Neuronal stem cell (in vitro differentiated cells): ENCODE data around the gene COA1.

Experiments
- DNase-seq: peaks from one replicate; pipeline ENCODE4 v3.0.0-alpha.2; 2013; ENCODE audit warnings: low spot score
- H2AFZ ChIP-seq: one replicate; pipeline ENCODE4 v1.6.1; 2013; ENCODE audit warnings: mild to moderate bottlenecking, low read length, inconsistent platforms
- H2AK5ac ChIP-seq: 2 replicates; pipeline ENCODE4 v1.6.1; 2013; ENCODE audit warnings: low read depth, mild to moderate bottlenecking, inconsistent platforms, low read length, moderate library complexity, mixed read lengths
- H2BK120ac ChIP-seq: 2 replicates; pipeline ENCODE4 v1.6.1; 2013; ENCODE audit warnings: low read depth, mild to moderate bottlenecking, inconsistent platforms, low read length, moderate library complexity, mixed read lengths
- H2BK12ac ChIP-seq: one replicate; pipeline ENCODE4 v1.6.1; 2013; ENCODE audit warnings: low read length, inconsistent platforms
- H2BK15ac ChIP-seq: 2 replicates; pipeline ENCODE4 v1.6.1; 2013; ENCODE audit warnings: mild to moderate bottlenecking, low read length, inconsistent platforms, mixed read lengths
- H2BK5ac ChIP-seq: one replicate; pipeline ENCODE4 v1.6.1; 2013; ENCODE audit warnings: inconsistent platforms, mild to moderate bottlenecking, low read length, moderate library complexity
- H3K14ac ChIP-seq: one replicate; pipeline ENCODE4 v1.6.1; 2013; ENCODE audit warnings: low read length, inconsistent platforms
- H3K18ac ChIP-seq: 2 replicates; pipeline ENCODE4 v1.6.1; 2013; ENCODE audit warnings: low read length, inconsistent platforms
- H3K23ac ChIP-seq: 2 replicates; pipeline ENCODE4 v1.6.1; 2013; ENCODE audit warnings: low read depth, mild to moderate bottlenecking, mixed read lengths, low read length, inconsistent platforms; ENCODE audit not compliant: poor library complexity
- H3K27ac ChIP-seq: replicated peaks from 3 replicates; pipeline ENCODE4 v1.5.1; 2013; ENCODE audit warnings: low read length, inconsistent platforms
- H3K27me3 ChIP-seq, 3 experiments: 2 replicates each; pipeline ENCODE4 v1.6.1; 2013; ENCODE audit warnings: low read length in 3 of 3, mild to moderate bottlenecking in 2 of 3, inconsistent platforms in 1 of 3, low read depth in 1 of 3, mixed read lengths in 1 of 3, moderate library complexity in 1 of 3; ENCODE audit not compliant: control insufficient read depth in 3 of 3, insufficient read depth in 3 of 3
- H3K36me3 ChIP-seq, 2 donors: replicated peaks in 1 of 2; 2 replicates each; pipeline ENCODE4 v1.6.1; 2013; ENCODE audit warnings: low read length in 2 of 2; ENCODE audit not compliant: control insufficient read depth in 2 of 2, insufficient read depth in 2 of 2
- H3K4ac ChIP-seq: 2 replicates; pipeline ENCODE4 v1.6.1; 2013; ENCODE audit warnings: inconsistent platforms, mild to moderate bottlenecking, low read length, moderate library complexity
- H3K4me1 ChIP-seq, 2 donors: 1 replicate in 1 of 2; 2 replicates in 1 of 2; pipeline ENCODE4 v1.6.1; 2013; ENCODE audit warnings: low read length in 2 of 2, low read depth in 1 of 2; ENCODE audit not compliant: control insufficient read depth in 2 of 2, insufficient read depth in 1 of 2
- H3K4me2 ChIP-seq: one replicate; pipeline ENCODE4 v1.6.1; 2013; ENCODE audit warnings: mild to moderate bottlenecking, low read length, inconsistent platforms; ENCODE audit not compliant: insufficient read depth, poor library complexity, severe bottlenecking
- H3K4me3 ChIP-seq, 2 donors: 2 replicates each; pipeline ENCODE4 v1.5.1; 2013; ENCODE audit warnings: low read length in 2 of 2, mild to moderate bottlenecking in 2 of 2, inconsistent platforms in 1 of 2, moderate library complexity in 1 of 2
- H3K79me1 ChIP-seq: one replicate; pipeline ENCODE4 v1.6.1; 2013; ENCODE audit warnings: low read depth, mild to moderate bottlenecking, inconsistent platforms, low read length, moderate library complexity
- H3K9ac ChIP-seq: one replicate; pipeline ENCODE4 v1.6.1; 2013; ENCODE audit warnings: mild to moderate bottlenecking, low read depth, low read length, inconsistent platforms; ENCODE audit not compliant: poor library complexity
- H3K9me3 ChIP-seq, 2 donors: replicated peaks in 1 of 2; 2 replicates each; pipeline versions ENCODE3 to v1.6.1; 2013; ENCODE audit warnings: low read length in 2 of 2, mild to moderate bottlenecking in 2 of 2, inconsistent platforms in 1 of 2, low read depth in 1 of 2, mixed read lengths in 1 of 2, moderate library complexity in 1 of 2; ENCODE audit not compliant: control insufficient read depth in 2 of 2, insufficient read depth in 1 of 2
- H4K8ac ChIP-seq: one replicate; pipeline ENCODE4 v1.6.1; 2013; ENCODE audit warnings: low read depth, mild to moderate bottlenecking, inconsistent platforms, low read length, moderate library complexity
- H4K91ac ChIP-seq: one replicate; pipeline ENCODE4 v1.6.1; 2013; ENCODE audit warnings: low read length, low read depth, mild to moderate bottlenecking, inconsistent platforms; ENCODE audit not compliant: poor library complexity
- WGBS, 2 donors: extraction: QIAGEN DNeasy Blood & Tissue Kit; methylation state at CpG; one replicate each; pipeline ENCODE4 v1.1.7; 2013; ENCODE audit warnings: missing lambda C conversion rate in 2 of 2, mixed read lengths in 1 of 2; ENCODE audit not compliant: insufficient read length in 2 of 2, insufficient replicate concordance in 1 of 2; ENCODE audit errors: extremely low coverage in 2 of 2; 5-methylcytosine and 5-hydroxymethylcytosine counted together

COA1 gene

DNA sequence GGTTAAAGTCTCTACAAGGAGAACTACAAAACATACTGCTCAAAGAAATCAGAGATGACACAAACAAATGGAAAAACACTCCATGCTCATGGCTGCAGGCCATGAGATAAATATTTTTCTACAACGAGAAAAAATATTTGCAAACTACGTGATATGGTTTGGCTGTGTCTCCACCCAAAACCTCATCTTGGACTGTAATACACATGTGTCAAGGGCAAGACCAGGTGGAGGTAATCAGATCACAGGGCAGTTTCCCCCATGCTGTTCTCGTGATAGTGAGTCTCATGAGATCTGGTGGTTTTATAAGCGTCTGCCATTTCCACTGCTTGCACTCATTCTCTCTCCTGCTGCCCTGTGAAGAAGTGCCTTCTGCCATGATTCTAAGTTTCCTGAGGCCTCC is 57.8 kb downstream of the COA1 start:
- Histone ChIP-seq H3K18ac (no peak overlapping the region), H2BK15ac (no peak overlapping the region), H3K4ac (no peak overlapping the region), H3K27ac (no peak overlapping the region), H2AK5ac (no peak overlapping the region), H3K23ac (no peak overlapping the region), H3K4me3 (no peak overlapping the region), H3K36me3 (peaks cover 0 to 5% of the 10 kb centered on the region in 2 donors), H3K9ac (no peak overlapping the region), H3K27me3 (no peaks in the 10 kb centered on the region), H2BK120ac (no peak overlapping the region), H3K9me3 (peaks cover 2 to 56% of the 10 kb centered on the region in 2 donors), H4K8ac (no peak overlapping the region), H3K79me1 (peaks cover 1% of the 10 kb centered on the region), H3K4me1 (no peaks in the 10 kb centered on the region), H2BK5ac (no peak overlapping the region), H3K4me2 (no peak overlapping the region), H4K91ac (no peak overlapping the region), H3K14ac (no peak overlapping the region), H2AFZ (no peak overlapping the region), H2BK12ac (no peak overlapping the region)
- WGBS, 2 donors: no CpG with 5 or more reads among the region's 4 CpGs
- no peak for DNase-seq

GRCh38 chr7:43669286-43670081 is 59.8 kb downstream of the COA1 start:
- Histone ChIP-seq H3K4me1 (no peaks in the 10 kb centered on the region), H2AFZ (no peak overlapping the region), H3K18ac (no peak overlapping the region), H2BK12ac (no peak overlapping the region), H3K14ac (no peak overlapping the region), H3K27ac (no peak overlapping the region), H3K23ac (no peak overlapping the region), H3K4ac (no peak overlapping the region), H3K4me2 (no peak overlapping the region), H3K9ac (no peak overlapping the region), H3K79me1 (peaks cover 1% of the 10 kb centered on the region), H3K4me3 (no peak overlapping the region), H4K91ac (no peak overlapping the region), H2BK5ac (no peak overlapping the region), H2BK120ac (no peak overlapping the region), H2BK15ac (no peak overlapping the region), H2AK5ac (no peak overlapping the region), H3K36me3 (peaks cover 0 to 10% of the 10 kb centered on the region in 2 donors), H3K9me3 (peaks cover 2 to 51% of the 10 kb centered on the region in 2 donors), H4K8ac (no peak overlapping the region), H3K27me3 (no peaks in the 10 kb centered on the region)
- no peak for DNase-seq
- WGBS, 2 donors: no CpG with 5 or more reads among the region's 15 CpGs

- WGBS, 2 donors: no CpG with 5 or more reads among the region's 1 CpG
- no peak overlapping the region for H2AFZ ChIP-seq
- no peak overlapping the region for H4K91ac ChIP-seq
Observed at GRCh38 chr7:43668035-43668434, 61.3 kb downstream of the COA1 start.

DNA sequence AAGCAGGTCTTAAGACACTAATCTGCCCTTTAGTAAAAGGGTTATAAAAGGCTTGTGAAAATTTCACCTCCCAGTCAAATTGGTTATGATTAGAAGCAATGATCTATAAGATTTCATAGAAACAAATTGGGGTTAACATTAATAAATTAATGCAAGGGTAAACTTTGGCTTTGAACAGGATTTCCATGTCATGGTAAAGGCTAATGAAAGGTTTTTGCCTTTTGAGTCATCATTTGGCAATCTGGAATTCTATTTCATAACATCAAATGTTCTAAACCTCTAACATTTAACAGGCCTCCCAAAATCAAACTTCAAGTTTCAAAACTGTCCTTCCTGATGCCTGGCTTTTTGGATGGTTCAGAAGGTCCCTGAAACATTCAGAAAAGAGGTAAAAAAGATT is 62.4 kb downstream of the COA1 start:
- no peak overlapping the region for H2BK120ac ChIP-seq
- H2AFZ ChIP-seq: no peak overlapping the region
- H3K27ac ChIP-seq: no peak overlapping the region
- H3K9ac ChIP-seq: no peak overlapping the region
- H4K8ac ChIP-seq: no peak overlapping the region
- DNase-seq: no peak
- no peak overlapping the region for H2BK12ac ChIP-seq
- no peak overlapping the region for H2BK5ac ChIP-seq
- no peak overlapping the region for H4K91ac ChIP-seq
- H3K4me1 ChIP-seq: no peaks in the 10 kb centered on the region
- peaks cover 3 to 24% of the 10 kb centered on the region in 2 donors for H3K36me3 ChIP-seq
- H3K18ac ChIP-seq: no peak overlapping the region
- peaks cover 2 to 38% of the 10 kb centered on the region in 2 donors for H3K9me3 ChIP-seq
- no peak overlapping the region for H2BK15ac ChIP-seq
- H3K4me3 ChIP-seq: no peak overlapping the region
- H2AK5ac ChIP-seq: no peak overlapping the region
- no peak overlapping the region for H3K4ac ChIP-seq
- H3K4me2 ChIP-seq: no peak overlapping the region
- peaks cover 3% of the 10 kb centered on the region for H3K79me1 ChIP-seq
- no peaks in the 10 kb centered on the region for H3K27me3 ChIP-seq
- no peak overlapping the region for H3K14ac ChIP-seq
- H3K23ac ChIP-seq: no peak overlapping the region

More at GRCh38 chr7:43668035-43668434, 61.3 kb downstream of the COA1 start:
- Histone ChIP-seq H3K18ac (no peak overlapping the region), H3K9me3 (peaks cover 2 to 42% of the 10 kb centered on the region in 2 donors), H2BK5ac (no peak overlapping the region), H3K36me3 (peaks cover under 1 to 17% of the 10 kb centered on the region in 2 donors), H2BK15ac (no peak overlapping the region), H3K4ac (no peak overlapping the region), H3K4me1 (no peaks in the 10 kb centered on the region), H3K9ac (no peak overlapping the region), H3K27me3 (no peaks in the 10 kb centered on the region), H3K4me3 (no peak overlapping the region), H2BK12ac (no peak overlapping the region), H3K27ac (no peak overlapping the region), H3K14ac (no peak overlapping the region), H3K79me1 (peaks cover 4% of the 10 kb centered on the region), H2BK120ac (no peak overlapping the region), H3K23ac (no peak overlapping the region), H3K4me2 (no peak overlapping the region), H4K8ac (no peak overlapping the region), H2AK5ac (no peak overlapping the region)
- no peak for DNase-seq
